ENCODE results near the gene CCSER1. TPM values are rescaled to one million over a fixed set of nuclear protein-coding genes. Genes with fewer than 3 reads are reported as not detected.

The CCSER1 gene
- total and polyA plus RNA-seq, 2 donors (not counting 1 experiment from before 2014, with no cell fraction given): 10.7 to 39.5 TPM

DNA sequence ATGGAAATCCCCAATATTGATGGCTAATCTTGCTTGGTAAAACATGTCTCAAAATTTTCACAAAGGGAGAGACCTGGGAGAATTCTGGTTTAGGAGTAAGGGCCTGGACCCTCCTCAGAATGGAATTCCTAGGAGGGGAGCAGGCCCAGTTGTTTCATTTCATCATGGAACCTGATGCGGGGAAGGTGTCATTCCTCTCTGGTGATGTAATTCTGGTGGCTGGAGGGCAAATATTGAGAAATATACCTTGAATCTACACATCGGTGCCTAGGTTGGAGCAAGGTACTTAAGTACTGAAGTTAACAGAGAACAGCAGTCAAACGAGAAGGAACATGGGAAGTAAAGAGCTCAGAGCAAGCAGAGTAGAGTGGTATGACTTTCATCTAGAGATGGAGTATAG lies 23.2 kb upstream of the CCSER1 start:
- Mint-ChIP-seq H3K4me1 (peaks cover 13% of the 10 kb centered on the region), H3K27me3 (no peaks in the 10 kb centered on the region), H3K4me3 (no peak overlapping the region), H3K9me3 (ENCODE audit: insufficient read depth) (no peaks in the 10 kb centered on the region), H3K27ac (no peak overlapping the region)
- no peak for ATAC-seq (ENCODE audit: low read depth)
- H3K4me1 ChIP-seq (ENCODE audit: control insufficient read depth in 2 of 2, insufficient read depth in 2 of 2, low read length in 2 of 2): peaks cover 0 to 3% of the 10 kb centered on the region in 2 donors
- ChIA-PET POLR2A (no interaction called here), CTCF (interaction anchor here (1.1 kb wide), 1 partner anchor 12 kb away, joined by 3 read pairs; no protein-coding TSS in a partner anchor)
- H3K27ac ChIP-seq (ENCODE audit: low read length in 2 of 2): no peak overlapping the region
- no peak overlapping the region for H2AFZ ChIP-seq (ENCODE audit: insufficient read depth, low read depth, low read length, poor library complexity, severe bottlenecking)
- no peak for DNase-seq
- H3K27me3 ChIP-seq (replicated peaks in 1 of 4; ENCODE audit: control extremely low read depth in 1 of 4, control insufficient read depth in 3 of 4, insufficient read depth in 4 of 4, low read length in 3 of 4): no peaks in the 10 kb centered on the region
- H3K9ac ChIP-seq (ENCODE audit: low read length): no peak overlapping the region
- WGBS (ENCODE audit: insufficient coverage): 87% methylated on average over 3 of the region's 3 CpGs
- no peaks in the 10 kb centered on the region for H3K9me3 ChIP-seq (ENCODE audit: control extremely low read depth in 1 of 3, control insufficient read depth in 2 of 3, insufficient read depth in 1 of 3, low read length in 2 of 3)
- no peaks in the 10 kb centered on the region for H3K36me3 ChIP-seq (replicated peaks in 1 of 2; ENCODE audit: control extremely low read depth in 1 of 2, control insufficient read depth in 1 of 2, extremely low read depth in 1 of 2, insufficient read depth in 2 of 2, low read length in 1 of 2)
- no peak overlapping the region for H3K4me3 ChIP-seq (ENCODE audit: control extremely low read depth in 1 of 5, extremely low read depth in 1 of 5, insufficient read depth in 1 of 5, low read depth in 2 of 5, low read length in 4 of 5)
- H3K79me2 ChIP-seq (ENCODE audit: control insufficient read depth, insufficient read depth, low read length): no peaks in the 10 kb centered on the region
- intact Hi-C loops (cut with micrococcal nuclease): no loop called here
- H3K4me2 ChIP-seq (replicated peaks; ENCODE audit: low read depth, low read length, poor library complexity, severe bottlenecking): no peak overlapping the region
- TF ChIP-seq EZH2 (IDR thresholded peaks at IDR 0.05; ENCODE audit: borderline replicate concordance, insufficient read depth, low read depth, low read length, poor library complexity, severe bottlenecking): no peak
- TF ChIP-seq, protein P1, sequence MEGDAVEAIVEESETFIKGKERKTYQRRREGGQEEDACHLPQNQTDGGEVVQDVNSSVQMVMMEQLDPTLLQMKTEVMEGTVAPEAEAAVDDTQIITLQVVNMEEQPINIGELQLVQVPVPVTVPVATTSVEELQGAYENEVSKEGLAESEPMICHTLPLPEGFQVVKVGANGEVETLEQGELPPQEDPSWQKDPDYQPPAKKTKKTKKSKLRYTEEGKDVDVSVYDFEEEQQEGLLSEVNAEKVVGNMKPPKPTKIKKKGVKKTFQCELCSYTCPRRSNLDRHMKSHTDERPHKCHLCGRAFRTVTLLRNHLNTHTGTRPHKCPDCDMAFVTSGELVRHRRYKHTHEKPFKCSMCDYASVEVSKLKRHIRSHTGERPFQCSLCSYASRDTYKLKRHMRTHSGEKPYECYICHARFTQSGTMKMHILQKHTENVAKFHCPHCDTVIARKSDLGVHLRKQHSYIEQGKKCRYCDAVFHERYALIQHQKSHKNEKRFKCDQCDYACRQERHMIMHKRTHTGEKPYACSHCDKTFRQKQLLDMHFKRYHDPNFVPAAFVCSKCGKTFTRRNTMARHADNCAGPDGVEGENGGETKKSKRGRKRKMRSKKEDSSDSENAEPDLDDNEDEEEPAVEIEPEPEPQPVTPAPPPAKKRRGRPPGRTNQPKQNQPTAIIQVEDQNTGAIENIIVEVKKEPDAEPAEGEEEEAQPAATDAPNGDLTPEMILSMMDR (IDR thresholded peaks at IDR 0.05): no peak
- H4K20me1 ChIP-seq (ENCODE audit: control insufficient read depth, insufficient read depth, low read length, poor library complexity, severe bottlenecking): no peaks in the 10 kb centered on the region

DNA sequence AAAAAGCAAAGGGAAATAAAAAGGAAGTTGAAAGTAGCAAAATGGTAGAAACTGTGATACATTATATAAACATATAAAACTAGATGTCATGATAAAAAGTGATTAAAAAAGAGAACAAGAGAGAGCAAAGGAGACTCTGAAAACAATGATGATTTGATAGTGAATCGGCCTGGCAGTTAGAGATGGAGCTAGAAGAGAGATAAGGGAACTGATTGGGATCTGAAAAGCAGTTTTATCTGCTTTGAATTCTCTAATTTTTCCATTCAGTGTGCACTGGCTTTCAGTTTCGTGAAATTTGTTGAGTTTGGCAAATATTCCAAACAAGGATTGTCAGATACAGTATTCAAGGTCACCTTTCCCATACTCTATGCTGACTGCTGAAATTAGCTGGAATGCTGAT lies 21.9 kb upstream of the CCSER1 start:
- Histone ChIP-seq H3K4me2 (replicated peaks; ENCODE audit: low read depth, low read length, poor library complexity, severe bottlenecking) (no peak overlapping the region), H3K4me3 (ENCODE audit: control extremely low read depth in 1 of 5, extremely low read depth in 1 of 5, insufficient read depth in 1 of 5, low read depth in 2 of 5, low read length in 4 of 5) (no peak overlapping the region), H3K4me1 (ENCODE audit: control insufficient read depth in 2 of 2, insufficient read depth in 2 of 2, low read length in 2 of 2) (peaks cover 0 to under 1% of the 10 kb centered on the region in 2 donors), H3K27me3 (replicated peaks in 1 of 4; ENCODE audit: control extremely low read depth in 1 of 4, control insufficient read depth in 3 of 4, insufficient read depth in 4 of 4, low read length in 3 of 4) (no peaks in the 10 kb centered on the region), H3K27ac (ENCODE audit: low read length in 2 of 2) (no peak overlapping the region), H4K20me1 (ENCODE audit: control insufficient read depth, insufficient read depth, low read length, poor library complexity, severe bottlenecking) (no peaks in the 10 kb centered on the region), H3K9ac (ENCODE audit: low read length) (no peak overlapping the region), H2AFZ (ENCODE audit: insufficient read depth, low read depth, low read length, poor library complexity, severe bottlenecking) (no peak overlapping the region), H3K36me3 (replicated peaks in 1 of 2; ENCODE audit: control extremely low read depth in 1 of 2, control insufficient read depth in 1 of 2, extremely low read depth in 1 of 2, insufficient read depth in 2 of 2, low read length in 1 of 2) (no peaks in the 10 kb centered on the region), H3K79me2 (ENCODE audit: control insufficient read depth, insufficient read depth, low read length) (no peaks in the 10 kb centered on the region), H3K9me3 (ENCODE audit: control extremely low read depth in 1 of 3, control insufficient read depth in 2 of 3, insufficient read depth in 1 of 3, low read length in 2 of 3) (no peaks in the 10 kb centered on the region)
- intact Hi-C loops (cut with micrococcal nuclease): no loop called here
- TF ChIP-seq EZH2 (IDR thresholded peaks at IDR 0.05; ENCODE audit: borderline replicate concordance, insufficient read depth, low read depth, low read length, poor library complexity, severe bottlenecking): no peak
- TF ChIP-seq, protein P1 (IDR thresholded peaks at IDR 0.05): no peak
- ChIA-PET CTCF (interaction anchor here (0.6 to 1.1 kb wide), 2 partner anchors 13 to 880 kb away, joined by 3 read pairs; no protein-coding TSS in a partner anchor), POLR2A (no interaction called here)
- Mint-ChIP-seq H3K9me3 (ENCODE audit: insufficient read depth) (no peaks in the 10 kb centered on the region), H3K27ac (no peak overlapping the region), H3K4me3 (no peak overlapping the region), H3K4me1 (peaks cover 2% of the 10 kb centered on the region), H3K27me3 (no peaks in the 10 kb centered on the region)
- DNase-seq (no peak), ATAC-seq (ENCODE audit: low read depth) (no peak)
- 89% methylated on average over 1 of the region's 2 CpGs for WGBS (ENCODE audit: insufficient coverage)

Data from B cell (primary cell).